HCT116 (cell line): ENCODE results near the gene TXLNB. TPM values are rescaled to one million over a fixed set of nuclear protein-coding genes. Genes with fewer than 3 reads are reported as not detected.

ENCODE experiments used
- ATAC-seq: fragments of 200-7000 bp; cut with Tn5 transposase; 2 replicates; pipeline ENCODE4 v1.9.1; 2020; ENCODE audit warnings: mild to moderate bottlenecking, moderate library complexity
- BruUV-seq: library from RNA; stranded (reverse); fragments of 400-500 nt; replicated peaks from 2 replicates; lab custom pipeline; 2021; lab: Mats Ljungman, UMichigan
- CTCF ChIA-PET: fragments of 300-600 bp; sonication (Branson Sonifier 250); formaldehyde crosslinking; loops from one replicate; lab custom pipeline; 2021; ENCODE audit warnings: antibody characterized with exemption; lab: Charles Lee
- POLR2A ChIA-PET: fragments of 300-600, 350-600 bp; sonication (Branson Sonifier 250); formaldehyde crosslinking; loops from one replicate; lab custom pipeline; 2021; ENCODE audit warnings: antibody characterized with exemption; lab: Charles Lee
- RAD21 ChIA-PET, 2 experiments: fragments of 300-600 bp; sonication (Branson Sonifier 250); formaldehyde crosslinking; loops; one replicate each; lab custom pipeline; 2023; ENCODE audit warnings: low total read pairs in 2 of 2; ENCODE audit not compliant: uncharacterized antibody in 2 of 2, unreplicated experiment in 2 of 2, low non-redundant PET in 1 of 2; lab: Charles Lee
- DNase-seq: peaks from one replicate; pipeline ENCODE4 v3.0.0-alpha.2; 2010; ENCODE audit warnings: low read depth, low spot score
- H2AFZ ChIP-seq: fragments of 200-600 bp; shearing (Covaris generic), sonication (generic); 2 replicates; pipeline ENCODE4 v1.6.1; 2017; ENCODE audit warnings: low read depth, mixed run types, mixed read lengths, antibody characterized with exemption, low read length; ENCODE audit not compliant: poor library complexity, severe bottlenecking
- H3K27ac ChIP-seq: 2 replicates; pipeline ENCODE4 v1.5.1; 2012; ENCODE audit warnings: low read depth, low read length
- H3K27me3 ChIP-seq: fragments of 200-600 bp; sonication (generic); 2 replicates; pipeline ENCODE4 v1.6.1; 2016; ENCODE audit warnings: mixed run types, low read length, mixed read lengths; ENCODE audit not compliant: insufficient read depth
- H3K36me3 ChIP-seq, 2 experiments: fragments of 200-500 bp in 1 of 2; fragments of 200-600 bp in 1 of 2; sonication (Bioruptor generic) in 1 of 2; sonication (generic) in 1 of 2; 2 replicates each; pipeline versions ENCODE4 v1.5.1 to v1.6.1; 2014 to 2016; ENCODE audit warnings: low read length in 2 of 2, inconsistent platforms in 1 of 2, mixed read lengths in 1 of 2, mixed run types in 1 of 2; ENCODE audit not compliant: insufficient read depth in 2 of 2, control insufficient read depth in 1 of 2
- H3K4me1 ChIP-seq, 2 experiments: fragments of 200-600 bp in 1 of 2; sonication (generic) in 1 of 2; 2 replicates each; pipeline versions ENCODE4 v1.5.1 to v1.6.1; 2012 to 2017; ENCODE audit warnings: low read length in 2 of 2, inconsistent platforms in 1 of 2, mild to moderate bottlenecking in 1 of 2, mixed read lengths in 1 of 2, mixed run types in 1 of 2, moderate library complexity in 1 of 2; ENCODE audit not compliant: insufficient read depth in 2 of 2, control insufficient read depth in 1 of 2
- H3K4me2 ChIP-seq: fragments of 200-600 bp; sonication (generic); 2 replicates; pipeline ENCODE4 v1.6.1; 2017; ENCODE audit warnings: mixed run types, low read length, mixed read lengths
- H3K4me3 ChIP-seq, 2 experiments: fragments of 200-600 bp in 1 of 2; sonication (generic) in 1 of 2; replicated peaks in 1 of 2; 2 replicates each; pipeline ENCODE4 v1.5.1; 2011 to 2016; ENCODE audit warnings: low read length in 2 of 2, control low read depth in 1 of 2, low read depth in 1 of 2, mild to moderate bottlenecking in 1 of 2, mixed read lengths in 1 of 2, mixed run types in 1 of 2
- H3K79me2 ChIP-seq: fragments of 200-600 bp; sonication (generic); 2 replicates; pipeline ENCODE4 v1.6.1; 2017; ENCODE audit warnings: mild to moderate bottlenecking, mixed run types, low read length, moderate library complexity, mixed read lengths; ENCODE audit not compliant: insufficient read depth
- H3K9ac ChIP-seq: fragments of 200-600 bp; sonication (generic); 2 replicates; pipeline ENCODE4 v1.6.1; 2016; ENCODE audit warnings: low read length, mixed read lengths
- H3K9me2 ChIP-seq: fragments of 200-600 bp; sonication (generic), shearing (Covaris generic); 2 replicates; pipeline ENCODE4 v1.6.1; 2017; ENCODE audit warnings: mixed run types, mild to moderate bottlenecking, moderate library complexity; ENCODE audit not compliant: insufficient read depth
- H3K9me3 ChIP-seq, 2 experiments: fragments of 200-500 bp in 1 of 2; fragments of 200-600 bp in 1 of 2; sonication (Bioruptor generic) in 1 of 2; sonication (generic) in 1 of 2; 2 replicates each; pipeline ENCODE4 v1.6.1; 2014 to 2017; ENCODE audit warnings: low read length in 2 of 2, mixed read lengths in 2 of 2, inconsistent platforms in 1 of 2, low read depth in 1 of 2, mild to moderate bottlenecking in 1 of 2, mixed run types in 1 of 2, moderate library complexity in 1 of 2; ENCODE audit not compliant: control insufficient read depth in 1 of 2, insufficient read depth in 1 of 2
- H4K20me1 ChIP-seq: fragments of 200-600 bp; sonication (generic), shearing (Covaris generic); 2 replicates; pipeline ENCODE4 v1.6.1; 2017; ENCODE audit warnings: mixed run types, mild to moderate bottlenecking, moderate library complexity; ENCODE audit not compliant: insufficient read depth
- CBX3 ChIP-seq: IDR thresholded peaks from 2 replicates; pipeline ENCODE4 v1.6.1; 2012; ENCODE audit warnings: low read depth
- CTCF ChIP-seq, 3 experiments: fragments of 200-600 bp in 1 of 3; sonication (generic) in 1 of 3; IDR thresholded peaks in 2 of 3; conservative IDR thresholded peaks in 1 of 3; 2 replicates each; pipeline ENCODE4 v1.5.1; 2012 to 2017; ENCODE audit warnings: low read depth in 2 of 3, low read length in 2 of 3, antibody characterized with exemption in 1 of 3, borderline replicate concordance in 1 of 3, control low read depth in 1 of 3, mild to moderate bottlenecking in 1 of 3, mixed read lengths in 1 of 3, mixed run types in 1 of 3, moderate library complexity in 1 of 3; ENCODE audit not compliant: insufficient read depth in 1 of 3
- EGR1 ChIP-seq: IDR thresholded peaks from 2 replicates; pipeline ENCODE4 v1.6.1; 2012; ENCODE audit warnings: low read depth
- ELF1 ChIP-seq: IDR thresholded peaks from 2 replicates; pipeline ENCODE4 v1.6.1; 2012; ENCODE audit warnings: low read depth, borderline replicate concordance
- EZH2 ChIP-seq: fragments of 200-600 bp; sonication (generic); IDR thresholded peaks from 2 replicates; pipeline ENCODE4 v1.6.1; 2017; ENCODE audit warnings: antibody characterized with exemption, mixed run types
- FOSL1 ChIP-seq: IDR thresholded peaks from 2 replicates; pipeline ENCODE4 v1.6.1; 2012; ENCODE audit warnings: low read depth
- JUND ChIP-seq: IDR thresholded peaks from 2 replicates; pipeline ENCODE4 v1.6.1; 2012
- MAX ChIP-seq: IDR thresholded peaks from 2 replicates; pipeline ENCODE4 v1.6.1; 2012
- POLR2AphosphoS5 ChIP-seq: IDR thresholded peaks from 2 replicates; pipeline ENCODE4 v1.6.1; 2011; ENCODE audit warnings: mild to moderate bottlenecking, low read depth, low read length, moderate library complexity
- RAD21 ChIP-seq: IDR thresholded peaks from 2 replicates; pipeline ENCODE4 v1.6.1; 2012; ENCODE audit warnings: low read depth, mild to moderate bottlenecking
- SP1 ChIP-seq: IDR thresholded peaks from 2 replicates; pipeline ENCODE4 v1.6.1; 2012; ENCODE audit warnings: low read depth
- SRF ChIP-seq: IDR thresholded peaks from 2 replicates; pipeline ENCODE4 v1.6.1; 2012; ENCODE audit warnings: low read depth
- TCF7L2 ChIP-seq: IDR thresholded peaks from 2 replicates; pipeline ENCODE4 v1.7.0; 2011; ENCODE audit warnings: borderline replicate concordance, inconsistent platforms; ENCODE audit not compliant: insufficient read depth, insufficient read length; ENCODE audit errors: extremely low read depth
- YY1 ChIP-seq: IDR thresholded peaks from 2 replicates; pipeline ENCODE4 v1.6.1; 2011; ENCODE audit warnings: low read length, low read depth, moderate library complexity, mild to moderate bottlenecking; ENCODE audit not compliant: insufficient replicate concordance; ENCODE audit errors: extremely low read depth
- ZNF274 ChIP-seq: fragments of 200-500 bp; sonication (Bioruptor generic); IDR thresholded peaks from 2 replicates; pipeline ENCODE4 v1.6.1; 2014; ENCODE audit warnings: mild to moderate bottlenecking, low read depth, low read length, inconsistent platforms
- intact Hi-C: fragments of 100-400 bp; cut with micrococcal nuclease; formaldehyde crosslinking; loops from 2 replicates; pipeline ENCODE4 v1.10.0; 2022
- total RNA-seq: library from RNA; stranded (reverse); gene quantifications from one replicate; pipeline ENCODE4 v1.2.1, GENCODE V29; 2021; ENCODE audit not compliant: unreplicated experiment

Gene TXLNB
- total RNA-seq, 1 experiment from 2014 or later = 0.05 TPM

- DNase-seq = no peak
- POLR2A ChIA-PET = no interaction called here
- no peaks in the 10 kb centered on the region for H3K27me3 ChIP-seq
- H3K9me3 ChIP-seq = no peaks in the 10 kb centered on the region
- no peak overlapping the region for H3K4me2 ChIP-seq
- RAD21 ChIA-PET = no interaction called here
- no peak for TF ChIP-seq SRF
- no peak for TF ChIP-seq ELF1
- TF ChIP-seq MAX = no peak
- TF ChIP-seq CTCF (IDR thresholded peaks at IDR 0.05 in 2 of 3, conservative IDR thresholded peaks at IDR 0.05 in 1 of 3; ENCODE audit: borderline replicate concordance in 1 of 3, insufficient read depth in 1 of 3, low read depth in 2 of 3, low read length in 2 of 3) = no peak
- no peak for TF ChIP-seq CBX3
- TF ChIP-seq SP1 = no peak
- no peak for TF ChIP-seq TCF7L2
- TF ChIP-seq YY1 = no peak
- TF ChIP-seq FOSL1 = no peak
- TF ChIP-seq RAD21 = no peak
- no peak for TF ChIP-seq EZH2
- TF ChIP-seq ZNF274 = no peak
- TF ChIP-seq EGR1 = no peak
- TF ChIP-seq POLR2AphosphoS5 = no peak
- TF ChIP-seq JUND = no peak
- TF ChIP-seq, all 23 proteins: peak for 0
- no peak overlapping the region for H3K9ac ChIP-seq
- no peak overlapping the region for H3K4me3 ChIP-seq
- no peak for ATAC-seq
- H3K27ac ChIP-seq = no peak overlapping the region
- CTCF ChIA-PET = no interaction called here
- H3K36me3 ChIP-seq = no peaks in the 10 kb centered on the region
- H3K9me2 ChIP-seq = no peaks in the 10 kb centered on the region
- no TSS peak for BruUV-seq
- H3K79me2 ChIP-seq = no peaks in the 10 kb centered on the region
- no peak overlapping the region for H2AFZ ChIP-seq
- intact Hi-C loops = no loop called here
- H3K4me1 ChIP-seq = no peaks in the 10 kb centered on the region
- no peaks in the 10 kb centered on the region for H4K20me1 ChIP-seq
Measured at GRCh38 chr6:139194740-139195139, 97.1 kb downstream of the TXLNB start.

Other genes starting within 250 kb of the TXLNB start
- 10.7 TPM for gene HECA, start 156.9 kb downstream of the TXLNB start, total RNA-seq
- 46.1 TPM for gene CITED2, start 82.7 kb upstream of the TXLNB start, total RNA-seq